Rectal smooth muscle tissue (tissue), 1 donor: ENCODE data around the gene RTTN.

ENCODE experiments used
- H3K27ac ChIP-seq: one replicate; pipeline ENCODE4 v1.7.0; 2013; ENCODE audit warnings: low read depth, low read length, inconsistent platforms
- H3K27me3 ChIP-seq: one replicate; pipeline ENCODE4 v1.7.0; 2013; ENCODE audit warnings: low read length; ENCODE audit not compliant: control insufficient read depth, insufficient read depth
- H3K36me3 ChIP-seq: one replicate; pipeline ENCODE4 v1.7.0; 2013; ENCODE audit warnings: low read length; ENCODE audit not compliant: control insufficient read depth, insufficient read depth
- H3K4me1 ChIP-seq: one replicate; pipeline ENCODE4 v1.7.0; 2013; ENCODE audit warnings: low read length; ENCODE audit not compliant: control insufficient read depth, insufficient read depth
- H3K4me3 ChIP-seq: one replicate; pipeline ENCODE4 v1.7.0; 2013; ENCODE audit warnings: low read length
- H3K9ac ChIP-seq: one replicate; pipeline ENCODE4 v1.7.0; 2013; ENCODE audit warnings: low read length

Gene RTTN

DNA sequence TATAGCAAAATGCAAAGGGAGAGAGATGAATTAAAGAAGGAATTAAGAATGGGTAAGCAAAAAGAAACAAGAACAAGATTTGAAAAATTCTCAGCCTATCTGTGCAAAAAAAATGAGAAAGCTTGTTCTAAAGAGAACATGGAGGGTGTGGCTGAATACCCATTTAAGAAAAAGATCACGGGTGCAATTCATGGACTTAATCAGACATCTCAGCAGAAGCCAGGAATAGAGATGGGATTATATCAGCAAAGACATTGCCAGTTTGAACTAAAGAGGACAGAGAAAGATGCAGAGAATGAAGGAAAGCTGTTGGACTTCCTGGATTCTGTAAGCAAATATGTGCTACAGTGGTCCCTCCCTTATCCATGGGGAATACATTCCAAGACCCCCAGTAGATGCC, 115.6 kb downstream of the RTTN start:
- Histone ChIP-seq H3K9ac (no peak overlapping the region), H3K27me3 (no peaks in the 10 kb centered on the region), H3K27ac (no peak overlapping the region)

DNA sequence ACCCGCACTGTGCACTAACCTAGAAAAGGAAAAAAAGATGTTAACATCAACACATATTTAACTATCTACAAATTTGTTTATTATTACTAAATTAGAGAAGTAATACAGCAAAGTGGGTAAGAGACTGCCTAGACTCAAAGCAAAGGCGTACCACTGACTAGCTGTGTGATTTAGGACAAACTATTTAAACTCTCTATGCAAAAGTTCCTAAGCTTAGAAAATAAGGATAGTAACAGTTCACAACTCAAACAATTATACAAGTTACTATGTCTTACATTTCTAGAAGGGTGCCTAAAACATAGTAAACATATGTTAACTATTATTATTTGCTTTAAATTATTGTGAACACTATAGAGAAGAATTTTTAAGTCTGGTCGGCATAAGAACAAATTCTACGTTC, 119.4 kb downstream of the RTTN start:
- H3K36me3 ChIP-seq: no peaks in the 10 kb centered on the region

More for the DNA sequence above, 115.6 kb downstream of the RTTN start:
- H3K4me3 ChIP-seq: no peak overlapping the region
- no peaks in the 10 kb centered on the region for H3K36me3 ChIP-seq
- H3K4me1 ChIP-seq: no peaks in the 10 kb centered on the region

GRCh38 chr18:70085641-70086040, 119.8 kb downstream of the RTTN start:
- no peak overlapping the region for H3K4me3 ChIP-seq
- no peaks in the 10 kb centered on the region for H3K36me3 ChIP-seq
- no peak overlapping the region for H3K9ac ChIP-seq
- H3K27me3 ChIP-seq: no peaks in the 10 kb centered on the region
- no peak overlapping the region for H3K27ac ChIP-seq
- no peaks in the 10 kb centered on the region for H3K4me1 ChIP-seq

More for the DNA sequence above, 119.4 kb downstream of the RTTN start:
- Histone ChIP-seq H3K9ac (no peak overlapping the region), H3K27ac (no peak overlapping the region), H3K4me3 (no peak overlapping the region), H3K27me3 (no peaks in the 10 kb centered on the region), H3K4me1 (no peaks in the 10 kb centered on the region)

GRCh38 chr18:70082430-70082829, 123.1 kb downstream of the RTTN start:
- Histone ChIP-seq H3K9ac (no peak overlapping the region), H3K27me3 (no peaks in the 10 kb centered on the region), H3K4me1 (no peaks in the 10 kb centered on the region), H3K36me3 (no peaks in the 10 kb centered on the region), H3K4me3 (no peak overlapping the region), H3K27ac (no peak overlapping the region)

DNA sequence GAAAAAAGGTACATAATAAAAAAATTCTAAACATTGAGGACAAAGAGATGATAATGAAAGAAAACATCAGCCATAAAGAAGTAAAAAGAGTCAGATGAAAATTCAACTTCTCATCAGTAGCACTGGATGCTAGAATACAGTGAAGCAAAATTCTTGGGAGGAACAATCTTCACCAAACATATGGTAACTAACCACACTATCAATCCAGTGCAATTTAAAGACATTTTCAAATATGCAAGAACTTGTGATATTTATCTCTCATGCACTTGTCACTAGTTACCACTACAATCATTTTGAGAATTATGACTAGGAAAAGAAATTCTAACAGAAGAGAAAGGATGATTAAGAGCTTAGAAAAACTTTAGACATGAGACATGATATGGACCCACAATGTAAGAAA, 127.4 kb downstream of the RTTN start:
- no peak overlapping the region for H3K9ac ChIP-seq
- no peaks in the 10 kb centered on the region for H3K27me3 ChIP-seq
- H3K36me3 ChIP-seq: no peaks in the 10 kb centered on the region
- no peak overlapping the region for H3K4me3 ChIP-seq
- no peaks in the 10 kb centered on the region for H3K4me1 ChIP-seq
- no peak overlapping the region for H3K27ac ChIP-seq

DNA sequence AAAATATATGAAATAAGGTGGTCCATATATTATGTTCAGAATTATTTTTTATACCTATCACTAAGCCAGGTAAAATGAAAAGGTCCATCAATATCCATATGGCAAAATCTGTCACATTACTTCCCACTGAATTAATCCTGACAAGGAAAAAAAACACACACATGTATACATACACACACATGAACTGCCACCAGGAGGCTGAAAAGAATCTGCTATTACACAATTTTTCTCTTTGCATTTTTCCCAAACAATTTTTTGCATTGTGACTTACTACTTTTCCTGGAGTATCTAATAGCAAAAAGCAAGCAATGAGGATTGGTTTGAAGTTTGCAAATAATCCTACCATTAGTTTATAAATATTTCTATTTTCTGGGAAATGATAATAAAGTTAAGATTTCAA, 129.6 kb downstream of the RTTN start:
- Histone ChIP-seq H3K9ac (no peak overlapping the region), H3K27me3 (no peaks in the 10 kb centered on the region), H3K4me1 (no peaks in the 10 kb centered on the region), H3K4me3 (no peak overlapping the region), H3K27ac (no peak overlapping the region), H3K36me3 (no peaks in the 10 kb centered on the region)

- no peaks in the 10 kb centered on the region for H3K36me3 ChIP-seq
- H3K27me3 ChIP-seq: no peaks in the 10 kb centered on the region
Measured at GRCh38 chr18:70074116-70074515, 131.4 kb downstream of the RTTN start.

GRCh38 chr18:70073432-70073831, 132.1 kb downstream of the RTTN start:
- Histone ChIP-seq H3K27me3 (no peaks in the 10 kb centered on the region), H3K27ac (no peak overlapping the region), H3K9ac (no peak overlapping the region), H3K4me3 (no peak overlapping the region), H3K4me1 (no peaks in the 10 kb centered on the region), H3K36me3 (no peaks in the 10 kb centered on the region)

More at GRCh38 chr18:70074116-70074515, 131.4 kb downstream of the RTTN start:
- Histone ChIP-seq H3K27ac (no peak overlapping the region), H3K4me3 (no peak overlapping the region), H3K9ac (no peak overlapping the region), H3K4me1 (no peaks in the 10 kb centered on the region)

DNA sequence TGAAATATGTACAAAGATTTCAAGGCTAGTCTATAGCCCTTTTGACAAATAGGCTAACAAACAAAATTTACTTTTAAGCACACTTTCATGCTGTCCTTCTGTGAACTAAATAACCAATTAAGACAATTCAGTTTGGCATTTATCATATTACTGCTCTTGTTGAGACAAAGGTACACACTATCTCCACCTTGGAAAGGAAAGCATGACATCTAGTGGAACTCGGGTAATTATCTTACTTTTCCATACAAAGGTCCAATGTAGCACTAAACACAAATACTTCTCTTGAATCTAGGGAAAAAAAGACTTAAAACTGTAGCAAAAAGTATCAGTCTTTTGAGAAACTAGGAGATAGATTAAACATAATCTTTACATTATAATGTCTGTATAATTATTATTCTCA, 132.8 kb downstream of the RTTN start:
- Histone ChIP-seq H3K27ac (no peak overlapping the region), H3K9ac (no peak overlapping the region), H3K4me1 (no peaks in the 10 kb centered on the region), H3K4me3 (no peak overlapping the region), H3K36me3 (no peaks in the 10 kb centered on the region), H3K27me3 (no peaks in the 10 kb centered on the region)

GRCh38 chr18:70069965-70070364, 135.5 kb downstream of the RTTN start:
- Histone ChIP-seq H3K4me1 (no peaks in the 10 kb centered on the region), H3K27ac (no peak overlapping the region), H3K36me3 (no peaks in the 10 kb centered on the region), H3K27me3 (no peaks in the 10 kb centered on the region), H3K9ac (no peak overlapping the region), H3K4me3 (no peak overlapping the region)

GRCh38 chr18:70069382-70069781, 136.1 kb downstream of the RTTN start:
- Histone ChIP-seq H3K36me3 (no peaks in the 10 kb centered on the region), H3K27ac (no peak overlapping the region), H3K4me1 (no peaks in the 10 kb centered on the region), H3K4me3 (no peak overlapping the region), H3K27me3 (no peaks in the 10 kb centered on the region), H3K9ac (no peak overlapping the region)

- H3K36me3 ChIP-seq: no peaks in the 10 kb centered on the region
- H3K27me3 ChIP-seq: no peaks in the 10 kb centered on the region
- no peak overlapping the region for H3K9ac ChIP-seq
- no peaks in the 10 kb centered on the region for H3K4me1 ChIP-seq
- H3K27ac ChIP-seq: no peak overlapping the region
- no peak overlapping the region for H3K4me3 ChIP-seq
Measured at GRCh38 chr18:70068981-70069380, 136.5 kb downstream of the RTTN start.

GRCh38 chr18:70059684-70060083, 145.8 kb downstream of the RTTN start:
- Histone ChIP-seq H3K4me1 (no peaks in the 10 kb centered on the region), H3K27me3 (no peaks in the 10 kb centered on the region), H3K36me3 (no peaks in the 10 kb centered on the region), H3K9ac (no peak overlapping the region), H3K27ac (no peak overlapping the region), H3K4me3 (no peak overlapping the region)
